Stimulated activated CD8-positive, alpha-beta memory T cell treated with anti-CD3 and anti-CD28 coated beads, Interleukin-7, amount 100 ng/mL, for 1 hour (primary cell): ENCODE data around the gene NFYC.
"Not testable (repeated sequence)": the region's sequence is repeated elsewhere in the genome, so short reads cannot be mapped to it uniquely, and the experiment has no call there.

Experiments
- DNase-seq, 2 donors: peaks; one replicate each; pipeline ENCODE4 v3.0.0-alpha.2; 2020; ENCODE audit warnings: low read depth in 2 of 2

The NFYC gene

DNA sequence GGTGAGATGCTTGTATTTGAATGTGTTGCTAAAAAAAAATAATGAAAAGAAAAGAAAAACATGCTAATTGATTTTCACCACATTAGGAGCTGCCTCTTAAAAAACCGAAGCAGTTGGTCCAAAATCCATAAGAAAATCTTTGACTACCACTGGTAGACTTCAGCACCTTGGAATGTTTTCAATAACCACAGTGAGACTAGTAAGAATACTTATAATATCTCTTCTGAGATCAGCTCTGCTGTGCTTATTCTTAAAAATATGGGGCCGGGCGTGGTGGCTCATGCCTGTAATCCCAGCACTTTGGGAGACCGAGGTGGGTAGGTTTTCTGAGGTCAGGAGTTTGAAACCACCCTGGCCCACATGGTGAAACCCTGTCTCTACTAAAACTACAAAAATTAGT is 15.1 kb downstream of the NFYC start:
- DNase-seq = no peak

DNA sequence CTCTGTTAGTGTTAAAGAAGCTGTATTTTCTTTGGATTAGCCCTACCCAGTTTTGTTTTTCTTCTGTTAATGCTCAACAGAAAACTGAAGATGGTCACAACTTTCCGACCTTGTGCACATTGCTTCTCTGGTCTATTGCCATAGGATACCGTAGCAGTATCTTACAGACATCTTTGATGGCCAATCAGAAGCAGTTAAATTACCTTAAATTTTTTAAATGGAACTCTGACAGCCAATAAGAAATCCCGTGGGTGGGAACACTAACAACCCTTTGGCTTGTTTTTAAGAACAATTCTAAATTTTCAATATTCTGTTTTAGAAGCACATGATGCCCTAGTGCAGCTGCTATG is 17.2 kb downstream of the NFYC start:
- DNase-seq = no peak

DNA sequence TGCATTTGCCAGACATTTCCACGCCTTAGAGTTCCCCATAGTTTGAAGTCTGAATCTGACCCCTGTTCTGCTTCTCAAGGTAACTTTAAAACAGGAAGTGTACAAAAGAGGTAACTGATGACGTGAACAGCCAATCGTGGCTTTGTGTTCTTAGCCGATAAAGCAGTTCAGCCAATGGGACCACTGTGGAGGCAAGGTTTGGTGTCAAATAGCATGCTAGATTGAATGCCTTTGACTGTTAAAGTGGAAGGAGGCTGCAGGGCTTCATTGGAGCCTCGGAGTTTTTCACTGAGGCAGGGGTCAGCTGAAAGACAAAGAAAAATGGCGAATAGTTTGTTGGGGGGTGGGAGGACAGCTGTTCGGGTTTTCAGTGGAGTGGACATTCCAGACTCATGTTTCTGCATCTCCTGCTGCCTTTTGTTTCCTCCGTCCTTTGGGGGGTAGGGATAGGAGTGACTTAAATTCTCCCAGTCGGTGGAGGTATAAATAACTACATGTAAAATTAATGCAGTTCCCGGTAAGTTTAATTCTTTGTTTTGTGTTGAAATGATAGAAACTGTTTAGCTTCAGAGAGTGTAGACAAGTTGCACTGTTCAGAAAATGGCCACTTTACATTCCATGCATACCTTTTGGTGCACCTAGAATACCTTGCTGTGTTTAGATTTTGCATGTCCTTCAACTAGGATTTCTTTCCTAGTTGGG is 17.7 kb downstream of the NFYC start:
- DNase-seq = peak; percentile 33 to 42

DNA sequence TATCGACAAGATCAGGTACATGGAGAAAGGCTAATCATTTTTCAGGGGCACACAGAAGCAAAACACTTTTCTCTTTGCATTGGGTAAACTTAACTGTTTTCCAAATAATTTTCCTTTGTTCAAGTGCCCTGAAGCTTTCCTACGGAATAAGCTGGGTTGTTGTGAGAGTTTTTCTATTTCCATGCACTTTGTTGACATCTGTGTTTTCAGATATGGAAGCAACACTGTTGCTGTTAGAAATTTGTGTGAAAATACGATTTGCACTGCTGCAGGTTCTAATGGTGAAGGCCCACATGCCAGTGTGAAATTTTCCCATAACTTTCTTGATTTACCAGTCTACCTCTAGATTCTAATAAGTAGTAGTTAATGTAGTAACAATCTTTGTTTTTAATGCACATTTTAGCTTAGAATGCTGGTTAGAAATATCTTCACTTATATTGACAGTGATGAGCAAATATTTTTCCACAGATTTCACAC is 18.3 kb downstream of the NFYC start:
- no peak for DNase-seq

DNA sequence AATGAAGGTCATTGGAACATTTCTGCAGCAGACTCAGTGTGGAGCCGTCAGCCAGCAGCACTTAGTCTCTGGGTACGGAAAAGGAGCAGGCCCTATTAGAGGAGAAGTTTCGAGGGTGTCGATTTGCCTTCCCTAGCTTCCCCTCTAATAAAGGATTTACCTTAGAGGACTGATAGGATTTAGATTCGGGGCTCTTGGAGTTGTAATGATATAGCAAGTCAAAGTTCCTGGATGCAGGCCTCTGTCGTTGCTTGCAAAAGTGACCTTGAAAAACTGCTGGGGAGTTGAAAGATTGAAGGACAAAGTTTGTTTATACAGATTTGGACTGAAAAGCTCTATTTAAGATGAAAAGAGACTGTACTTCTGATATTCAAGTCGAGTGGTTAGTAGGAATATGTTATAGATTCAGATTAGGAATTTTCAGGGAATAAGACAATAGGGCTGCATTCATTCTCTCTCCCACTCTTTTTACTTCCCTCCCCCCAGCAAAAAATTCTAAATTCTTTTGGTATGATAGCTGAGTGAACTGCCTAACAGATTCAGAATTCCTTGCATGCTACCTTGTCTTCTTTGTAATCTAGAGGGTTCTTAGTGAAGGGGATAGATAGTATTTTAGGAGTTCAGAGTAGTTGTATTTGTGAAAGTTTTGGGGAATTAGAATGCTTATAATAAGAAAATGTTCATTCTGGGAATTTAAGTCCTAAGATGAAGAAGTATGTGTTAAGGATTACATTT is 19.2 kb downstream of the NFYC start:
- no peak for DNase-seq

DNA sequence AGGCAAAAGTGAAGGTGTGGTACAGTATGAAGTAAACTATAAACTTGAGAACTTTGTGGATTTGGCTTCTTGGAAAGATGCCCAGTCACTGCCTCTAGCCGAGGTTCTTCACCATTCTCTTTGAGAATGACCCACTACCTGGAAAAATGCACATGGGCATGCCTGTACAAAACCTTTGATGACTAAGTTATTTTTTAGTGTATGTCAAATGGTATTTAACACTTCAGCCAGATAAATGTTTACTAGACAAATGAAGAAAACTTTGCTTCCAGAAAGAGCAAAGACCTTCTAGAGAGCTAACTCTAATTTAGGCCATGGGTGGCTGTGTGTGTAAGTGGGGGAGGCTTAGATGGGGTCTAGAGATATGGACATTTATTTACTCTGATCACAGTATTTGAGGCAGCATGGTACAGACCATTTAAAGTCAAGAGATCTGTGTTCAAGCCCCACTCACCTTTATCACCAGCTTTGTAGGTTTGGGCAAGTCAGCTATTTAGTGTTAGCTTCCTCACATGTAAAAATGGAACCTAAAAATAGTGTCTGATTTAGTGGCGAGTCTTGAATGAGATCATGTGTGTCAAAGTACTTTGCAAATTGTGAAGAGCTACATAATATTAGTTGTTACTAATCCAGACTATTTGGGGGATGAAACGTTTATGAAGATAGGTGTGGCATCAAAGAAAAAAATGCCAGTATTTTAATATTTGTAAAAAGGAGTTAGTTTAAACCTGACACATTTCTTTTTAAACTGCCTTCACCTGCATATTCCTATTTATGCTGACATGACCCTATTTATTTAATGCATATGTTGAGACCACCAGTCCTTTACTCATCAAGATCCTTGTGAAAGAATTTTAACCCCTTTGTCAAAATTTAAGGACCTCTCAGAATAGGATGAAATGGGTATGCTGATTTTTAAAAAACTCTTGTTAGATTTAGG is 20.2 kb downstream of the NFYC start:
- DNase-seq = no peak

DNA sequence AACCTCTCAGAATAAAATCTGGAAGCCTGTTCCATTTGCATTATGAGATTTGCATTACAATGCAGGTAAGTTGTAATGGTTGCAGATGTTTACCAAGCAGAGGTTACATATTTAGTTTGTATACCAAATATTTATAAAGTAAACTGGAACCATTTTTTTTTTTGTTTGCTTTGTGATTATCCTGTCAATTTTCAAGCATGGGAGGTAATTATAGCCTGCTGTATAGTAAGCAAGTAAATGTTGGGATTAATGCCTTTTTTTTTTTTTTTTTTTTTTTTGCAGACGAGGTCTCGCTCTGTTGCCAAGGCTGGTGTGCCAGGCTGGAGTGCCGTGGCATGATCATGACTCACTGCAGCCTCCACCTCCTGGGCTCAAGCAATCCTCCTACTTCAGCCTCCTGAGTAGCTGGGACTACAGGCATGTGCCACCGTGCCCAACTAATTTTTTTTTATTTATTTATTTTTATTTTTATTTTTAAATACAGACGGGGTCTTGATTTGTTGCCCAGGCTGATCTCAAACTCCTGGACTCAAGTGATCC is 21.0 kb downstream of the NFYC start:
- DNase-seq = no peak

DNA sequence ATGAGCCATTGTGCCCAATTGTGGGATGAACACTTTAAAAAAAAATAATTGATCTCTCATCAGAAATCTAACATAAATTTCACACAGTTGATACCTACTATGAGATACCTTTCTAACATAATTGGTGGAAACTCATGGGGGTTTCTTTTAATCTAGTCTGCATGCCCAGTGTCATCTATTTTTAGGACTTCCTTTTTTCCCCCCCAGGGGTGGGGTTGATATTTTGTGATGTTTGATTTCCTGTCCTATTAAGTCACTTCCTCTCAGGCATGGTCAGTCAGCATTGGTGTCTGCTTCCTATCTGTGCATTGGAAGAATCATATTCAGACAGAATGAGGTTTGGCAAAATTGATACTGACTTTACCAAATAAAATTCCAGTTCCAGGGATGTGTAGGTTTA is 21.5 kb downstream of the NFYC start:
- no peak for DNase-seq

DNA sequence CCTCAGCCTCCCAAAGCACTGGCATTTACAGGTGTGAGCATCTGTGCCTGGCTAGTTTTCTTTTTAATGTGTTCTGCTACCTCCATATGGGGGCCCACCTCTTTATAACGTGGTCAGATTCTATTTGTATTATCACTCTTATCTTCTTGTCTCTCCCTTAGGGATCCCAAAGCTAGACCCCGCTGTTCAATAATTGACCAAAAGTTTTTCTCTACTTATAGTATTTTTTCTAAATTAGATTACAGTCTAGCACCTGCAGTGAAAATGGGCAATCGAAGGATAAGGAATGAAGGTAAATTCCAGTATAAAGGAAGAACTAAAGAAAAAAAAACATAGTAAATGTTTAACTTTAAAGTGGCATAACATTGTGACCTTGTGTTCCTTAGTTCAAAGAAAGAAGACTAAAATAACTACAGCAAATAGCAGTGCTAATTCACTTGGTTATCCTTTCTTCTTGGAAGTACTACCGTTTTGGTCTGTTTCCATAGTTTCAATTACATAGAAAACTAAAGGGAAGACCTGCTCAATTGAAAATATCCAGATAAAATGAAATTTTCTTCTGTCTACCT is 24.1 kb downstream of the NFYC start:
- DNase-seq = no peak

DNA sequence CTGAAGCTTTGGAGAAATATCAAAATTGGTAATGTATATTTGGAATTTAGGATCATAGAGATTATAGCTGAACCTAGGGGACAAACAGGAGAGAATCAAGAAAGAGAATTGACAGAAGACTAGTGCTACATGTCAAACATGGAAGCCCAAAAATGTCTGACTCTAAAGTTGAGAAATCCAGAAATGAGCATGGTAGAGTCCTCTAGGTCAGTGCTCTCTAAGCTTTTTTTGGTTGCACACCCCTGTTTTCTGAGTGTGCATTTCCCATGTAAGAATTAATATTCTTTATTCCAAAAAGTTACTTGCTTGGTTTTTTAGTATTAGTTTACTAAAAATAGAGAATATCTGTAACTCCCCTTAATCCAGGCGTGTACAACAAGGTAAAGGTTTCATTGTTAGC is 25.6 kb downstream of the NFYC start:
- DNase-seq = no peak

DNA sequence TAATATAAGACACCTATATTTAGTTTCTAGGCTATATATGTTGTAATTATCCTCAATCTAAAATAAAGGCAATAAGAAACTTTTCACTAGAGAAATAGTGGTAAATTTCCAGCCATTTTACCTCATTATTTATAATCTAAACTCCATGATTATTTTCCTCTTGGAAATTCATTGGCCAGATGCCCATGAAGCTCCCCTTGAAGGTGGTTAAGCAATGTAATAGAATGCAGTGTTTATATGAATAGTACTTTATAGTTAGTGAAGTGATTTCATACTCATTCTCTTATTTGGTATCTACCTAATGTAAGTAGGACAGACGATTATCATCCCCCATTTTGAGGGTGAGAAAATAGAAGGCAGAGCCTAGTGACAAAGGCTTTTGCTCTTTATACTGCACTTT is 26.5 kb downstream of the NFYC start:
- no peak for DNase-seq

DNA sequence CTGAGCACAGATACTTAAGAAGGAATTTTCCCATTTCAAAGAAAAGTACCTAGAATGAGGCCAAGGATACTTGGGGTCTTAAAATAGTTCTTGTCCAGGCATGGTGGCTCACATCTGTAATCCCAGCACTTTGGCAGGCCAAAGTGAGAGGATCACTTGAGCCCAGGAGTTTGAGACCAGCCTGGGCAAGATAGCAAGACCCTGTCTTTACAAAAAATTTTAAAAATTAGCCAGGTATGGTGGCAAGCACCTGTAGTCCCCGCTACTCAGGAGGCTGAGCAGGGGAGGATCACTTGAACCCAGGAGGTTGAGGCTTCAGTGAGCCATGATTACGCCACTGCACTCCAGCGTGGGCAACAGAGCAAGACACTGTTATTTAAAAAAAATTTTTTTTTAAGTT is 29.0 kb downstream of the NFYC start:
- DNase-seq = no peak

DNA sequence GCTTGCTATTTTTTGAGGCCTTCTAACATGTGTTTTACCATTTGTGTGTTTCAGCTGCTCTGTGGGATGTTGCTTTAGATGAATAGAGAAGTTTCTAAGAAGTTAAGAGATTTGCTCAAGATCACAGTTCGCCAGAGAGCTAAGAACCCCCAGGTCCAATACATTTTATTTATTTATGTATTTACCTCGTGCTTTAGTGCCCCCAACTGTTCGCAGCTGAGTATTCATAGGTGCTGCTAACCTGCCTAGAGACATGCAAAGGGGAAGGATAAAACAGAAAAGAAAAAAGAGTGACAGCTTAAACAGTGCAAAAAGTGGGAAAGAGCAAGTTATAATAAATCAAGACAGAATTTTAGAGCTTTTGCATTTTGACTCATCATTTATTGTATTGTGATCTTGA is 31.1 kb downstream of the NFYC start:
- DNase-seq = no peak

DNA sequence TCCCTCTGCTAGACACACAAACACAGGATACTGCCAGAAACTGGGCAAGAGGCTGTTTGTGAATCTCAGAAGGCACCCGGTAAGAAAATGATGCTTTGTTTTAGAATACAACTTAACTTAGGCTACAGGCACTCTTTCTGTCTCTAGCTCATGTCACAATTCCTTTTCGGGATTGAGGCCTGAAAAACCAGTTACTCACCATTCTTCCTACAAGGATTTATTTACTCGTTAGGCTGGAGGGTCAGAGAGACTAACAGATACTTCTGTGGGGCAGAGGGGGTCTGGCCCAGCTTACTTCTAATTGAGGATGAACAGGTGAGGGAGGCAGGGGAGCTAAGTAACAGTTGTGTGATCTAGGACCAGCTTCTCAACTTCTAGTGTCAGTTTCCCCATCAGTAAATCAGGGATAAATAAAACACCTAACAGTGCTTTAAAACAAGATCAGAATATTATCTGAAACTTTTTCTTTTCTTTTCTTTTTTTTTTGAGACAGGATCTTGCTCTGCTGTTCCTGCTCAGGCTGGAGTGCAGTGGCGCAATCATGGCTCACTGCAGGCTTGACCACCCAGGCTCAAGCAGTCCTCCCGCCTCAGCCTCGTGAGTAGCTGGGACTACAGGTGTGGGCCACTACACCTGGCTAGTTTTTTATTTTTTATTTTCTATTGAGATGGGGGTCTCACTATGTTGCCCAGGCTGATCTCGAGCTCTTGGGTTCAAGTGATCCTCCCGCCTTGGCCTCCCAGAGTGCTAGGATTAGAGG is 31.9 kb downstream of the NFYC start:
- no peak for DNase-seq

DNA sequence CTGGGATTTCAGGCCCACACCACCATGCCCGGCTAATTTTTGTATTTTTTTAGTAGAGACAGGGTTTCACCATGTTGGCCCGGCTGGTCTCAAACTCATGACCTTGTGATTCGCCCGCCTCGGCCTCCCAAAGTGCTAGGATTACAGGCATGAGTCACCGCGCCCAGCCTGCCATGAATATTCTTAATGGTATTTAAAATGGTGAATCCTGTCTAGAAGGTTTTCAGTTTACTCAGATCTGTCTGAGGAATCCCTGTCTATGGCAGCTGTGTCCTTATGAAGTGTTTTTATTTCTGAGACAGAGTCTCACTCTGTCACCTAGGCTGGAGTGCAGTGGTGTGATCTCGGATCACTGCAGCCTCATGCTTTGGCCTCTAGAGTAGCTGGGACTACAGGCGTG is 36.2 kb downstream of the NFYC start:
- DNase-seq = not testable (repeated sequence)

DNA sequence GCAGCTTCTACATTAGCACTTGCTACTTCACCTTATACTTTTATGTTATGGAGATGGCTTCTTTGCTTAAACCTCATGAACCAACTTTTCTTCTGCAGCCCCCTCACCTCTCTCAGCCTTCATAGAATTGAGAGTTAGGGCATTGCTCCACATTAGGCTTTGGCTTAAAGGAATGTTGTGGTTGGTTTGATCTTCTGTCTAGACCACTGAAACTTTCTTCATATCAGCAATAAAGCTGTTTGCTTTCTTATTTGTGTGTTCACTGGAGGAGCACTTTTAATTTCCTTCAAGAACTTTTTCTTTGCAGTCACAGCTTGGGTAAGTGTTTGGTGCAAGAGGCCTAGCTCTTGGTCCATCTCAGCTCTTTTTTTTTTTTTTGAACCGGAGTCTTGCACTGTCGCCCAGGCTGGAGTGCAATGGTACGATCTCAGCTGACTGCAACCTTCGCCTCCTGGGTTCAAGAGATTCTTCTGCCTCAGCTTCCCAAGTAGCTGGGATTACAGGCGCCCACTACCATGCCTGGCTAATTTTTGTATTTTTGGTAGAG is 37.9 kb downstream of the NFYC start:
- DNase-seq = not testable (repeated sequence)

DNA sequence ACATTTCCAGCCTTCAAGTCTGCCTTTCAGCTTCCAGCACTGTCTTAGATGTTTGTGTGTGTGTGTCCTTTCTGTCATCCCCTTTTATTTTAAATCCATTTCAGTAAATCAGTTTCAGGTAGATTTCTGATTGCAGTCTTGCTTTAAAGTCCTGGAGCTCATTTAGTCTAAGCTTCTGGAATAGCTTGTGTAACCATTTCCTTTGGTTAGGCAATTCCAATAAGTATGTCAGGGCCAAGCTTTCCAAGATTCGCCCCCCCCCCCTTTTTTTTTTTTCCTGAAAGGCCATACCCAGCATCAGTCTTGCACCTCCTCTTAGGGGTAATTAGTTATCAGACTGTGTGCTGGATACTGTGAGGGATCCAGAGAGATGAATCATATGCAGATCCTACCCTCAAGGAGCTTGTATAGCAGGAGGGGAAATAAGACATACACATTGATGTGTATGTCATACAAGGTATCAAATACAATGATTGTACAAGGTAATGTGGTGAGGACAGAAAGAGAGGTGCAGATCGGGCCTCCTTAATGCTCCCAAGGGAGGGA is 41.3 kb downstream of the NFYC start:
- no peak for DNase-seq

DNA sequence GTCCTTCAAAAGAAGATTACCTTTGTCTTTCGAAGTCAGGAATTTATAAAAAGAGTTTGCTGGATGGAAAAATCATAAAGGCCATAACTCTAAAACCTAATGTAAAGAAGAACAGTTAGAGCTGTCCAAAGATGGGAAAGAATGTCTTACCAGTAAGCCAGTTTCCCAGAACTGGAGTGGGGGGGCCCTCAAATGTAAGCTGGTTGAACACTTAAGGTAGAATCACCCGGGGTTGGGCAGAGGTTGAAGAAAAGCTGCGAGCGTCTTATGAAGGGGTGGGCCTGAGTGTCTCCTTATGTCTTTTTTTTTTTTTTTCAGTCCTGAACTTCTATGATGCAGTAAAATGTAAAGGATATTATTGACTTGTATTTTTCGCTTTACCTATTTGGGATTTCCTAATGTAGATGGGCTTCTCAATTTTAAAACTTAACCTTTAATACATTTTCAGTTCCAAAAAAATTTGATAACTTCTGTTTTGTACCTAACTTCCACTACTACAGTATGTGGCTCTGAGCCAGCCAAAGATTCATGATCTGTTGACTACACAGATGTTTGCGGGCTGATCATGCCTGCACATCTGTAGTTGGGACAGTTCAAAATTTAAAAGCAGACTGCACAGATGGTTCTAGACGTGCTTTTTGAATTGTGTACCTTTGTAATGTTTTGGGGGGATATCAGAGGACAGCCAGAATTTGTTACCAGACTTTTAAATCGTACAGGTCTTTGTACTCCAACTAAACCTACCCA is 43.6 kb downstream of the NFYC start:
- no peak for DNase-seq

DNA sequence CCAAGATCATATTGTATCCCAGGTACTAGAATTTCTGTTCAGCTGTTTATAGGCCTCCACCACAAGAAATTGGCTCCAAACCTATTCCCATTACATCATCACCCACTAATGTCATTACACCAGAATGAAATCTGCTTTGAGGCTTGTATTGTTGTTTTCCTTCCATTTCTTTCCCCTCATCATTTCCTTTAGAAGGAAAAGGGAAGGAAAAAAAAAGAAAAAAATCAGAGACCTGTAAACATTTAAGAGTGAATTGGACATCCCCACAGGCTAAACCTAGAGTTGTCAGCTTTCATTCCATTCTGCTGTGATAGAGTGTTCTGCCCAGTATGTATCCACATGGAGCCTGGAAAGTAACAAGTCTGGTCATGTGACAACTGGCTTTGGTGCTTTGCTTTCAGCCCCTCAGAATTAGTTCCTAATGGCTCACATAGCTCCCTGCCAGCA is 44.6 kb downstream of the NFYC start:
- DNase-seq = no peak

DNA sequence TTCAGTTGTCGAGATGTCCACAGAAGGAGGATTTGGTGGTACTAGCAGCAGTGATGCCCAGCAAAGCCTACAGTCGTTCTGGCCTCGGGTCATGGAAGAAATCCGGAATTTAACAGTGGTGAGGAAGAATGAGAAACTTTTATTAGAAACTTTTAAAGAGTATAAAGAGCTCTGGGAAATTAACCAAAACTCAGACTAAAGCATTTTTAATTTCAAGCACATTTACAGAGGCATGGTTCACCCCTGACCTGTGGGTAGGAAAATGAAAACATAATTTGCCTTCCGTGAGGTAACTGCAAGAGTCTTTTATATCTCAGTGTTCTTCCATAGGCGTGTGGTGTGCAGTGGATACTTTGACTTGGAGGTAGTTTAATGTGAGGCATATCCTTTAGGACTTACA is 47.3 kb downstream of the NFYC start:
- no peak for DNase-seq
